Measurements from ENCODE around the gene SLC9A2. TPM values are rescaled to one million over a fixed set of nuclear protein-coding genes. Genes with fewer than 3 reads are reported as not detected.

Gene SLC9A2
- total and polyA plus RNA-seq, 2 of the 13 experiments (the other 11 are each of a cell fraction or from before 2014, with no cell fraction given) = 0.02 TPM; not detected in 1

Other genes starting within 250 kb of the SLC9A2 start
- gene IL18RAP, start 196.4 kb upstream of the SLC9A2 start, total RNA-seq (2016; rRNA removed; fragmentation: Illumina TruSeq; extraction: Trizol) = not detected in 2 replicates
- gene IL18RAP, start 196.4 kb upstream of the SLC9A2 start, polyA plus RNA-seq (2011; rRNA removed) = 0.05 TPM in 1 of 2 replicates, not detected in the other
- not detected in 2 replicates for gene SLC9A4, start 146.3 kb upstream of the SLC9A2 start, total RNA-seq (2016; rRNA removed; fragmentation: Illumina TruSeq; extraction: Trizol)
- gene SLC9A4, start 146.3 kb upstream of the SLC9A2 start, polyA plus RNA-seq (2011; rRNA removed) = not detected in 2 replicates
- 8.9 and 10.6 TPM in 2 replicates for gene TMEM182, start 142.5 kb downstream of the SLC9A2 start, total RNA-seq (2016; rRNA removed; fragmentation: Illumina TruSeq; extraction: Trizol)
- gene TMEM182, start 142.5 kb downstream of the SLC9A2 start, polyA plus RNA-seq (2011; rRNA removed) = 8.0 and 8.7 TPM in 2 replicates

All from HepG2 (cell line).